Glomerular visceral epithelial cell (primary cell): ENCODE results near the gene MAPKBP1.

ENCODE experiments used
- DNase-seq: peaks from one replicate; pipeline ENCODE4 v3.0.0-alpha.2; 2016; ENCODE audit errors: extremely low spot score

Gene MAPKBP1

GRCh38 chr15:41788262-41788661 lies 14.0 kb downstream of the MAPKBP1 start:
- no peak for DNase-seq

GRCh38 chr15:41789236-41789635 lies 15.0 kb downstream of the MAPKBP1 start:
- no peak for DNase-seq

- no peak for DNase-seq
Observed at GRCh38 chr15:41789662-41790061, 15.4 kb downstream of the MAPKBP1 start.

GRCh38 chr15:41790169-41790568 lies 15.9 kb downstream of the MAPKBP1 start:
- no peak for DNase-seq

- peak; percentile 66 for DNase-seq
Observed at GRCh38 chr15:41790756-41791546, 16.7 kb downstream of the MAPKBP1 start.

GRCh38 chr15:41791547-41791937 lies 17.3 kb downstream of the MAPKBP1 start:
- DNase-seq: no peak

GRCh38 chr15:41792000-41792637 lies 17.8 kb downstream of the MAPKBP1 start:
- DNase-seq: no peak

GRCh38 chr15:41794081-41794480 lies 19.8 kb downstream of the MAPKBP1 start:
- DNase-seq: no peak

GRCh38 chr15:41795996-41796856 lies 21.9 kb downstream of the MAPKBP1 start:
- DNase-seq: no peak

GRCh38 chr15:41797201-41797944 lies 23.1 kb downstream of the MAPKBP1 start:
- no peak for DNase-seq

GRCh38 chr15:41798607-41799487 lies 24.6 kb downstream of the MAPKBP1 start:
- peak; percentile 29 for DNase-seq

- DNase-seq: no peak
Observed at GRCh38 chr15:41799488-41799805, 25.2 kb downstream of the MAPKBP1 start.

GRCh38 chr15:41801185-41801584 lies 26.9 kb downstream of the MAPKBP1 start:
- peak; percentile 11 for DNase-seq

- no peak for DNase-seq
Observed at GRCh38 chr15:41801850-41802455, 27.7 kb downstream of the MAPKBP1 start.

- no peak for DNase-seq
Observed at GRCh38 chr15:41804361-41804760, 30.1 kb downstream of the MAPKBP1 start.

- no peak for DNase-seq
Observed at GRCh38 chr15:41804916-41805666, 30.8 kb downstream of the MAPKBP1 start.

- DNase-seq: no peak
Observed at GRCh38 chr15:41805711-41806110, 31.4 kb downstream of the MAPKBP1 start.

GRCh38 chr15:41806291-41807181 lies 32.3 kb downstream of the MAPKBP1 start:
- no peak for DNase-seq

- no peak for DNase-seq
Observed at GRCh38 chr15:41809121-41809520, 34.8 kb downstream of the MAPKBP1 start.
